GM03348 (cell line): ENCODE results near the gene ANXA6.

Experiments used
- DNase-seq: peaks from one replicate; pipeline ENCODE4 v3.0.0; 2012; ENCODE audit warnings: low spot score

ANXA6 gene

DNA sequence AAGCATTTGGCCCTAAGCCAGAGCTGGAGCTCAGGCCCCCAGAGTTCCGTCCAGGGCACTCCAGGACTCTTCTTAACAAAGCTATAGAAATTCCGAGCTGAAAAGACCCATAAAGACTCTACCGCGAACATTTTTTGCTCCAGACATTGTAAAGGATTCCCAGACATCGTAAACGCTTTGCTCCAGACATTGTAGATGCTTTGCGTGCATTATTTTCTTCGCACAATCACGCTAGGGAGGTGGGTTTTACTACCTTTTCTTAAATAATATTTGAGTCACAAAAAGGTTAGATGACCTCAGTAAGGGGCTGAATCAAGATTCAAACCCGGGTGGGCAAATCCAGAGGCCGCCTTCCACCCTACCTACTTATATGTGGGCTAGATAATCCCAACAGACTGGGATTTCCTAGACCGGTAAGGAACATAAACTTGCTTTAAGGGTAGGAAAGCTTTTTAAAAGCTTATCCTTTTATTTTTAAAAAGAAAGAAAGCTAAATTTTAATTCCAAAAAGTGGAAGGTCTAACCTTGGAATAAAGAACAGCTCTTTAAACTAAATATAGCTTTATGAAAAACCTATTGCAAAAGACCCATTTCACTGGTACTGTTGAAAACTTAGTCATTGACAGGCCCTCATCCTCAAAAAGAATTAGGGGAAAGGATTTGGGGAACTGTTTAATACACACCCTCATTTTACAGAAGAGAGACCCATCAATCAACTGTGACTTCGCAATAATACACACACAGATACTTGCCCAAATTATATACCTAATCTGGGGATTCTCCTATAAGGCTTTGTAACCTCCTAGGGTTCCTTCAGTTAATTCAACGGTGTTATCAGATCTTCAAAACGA lies 75.9 kb downstream of the ANXA6 start:
- no peak for DNase-seq

GRCh38 chr5:151080613-151081430 lies 76.8 kb downstream of the ANXA6 start, which contains the start of gene TNIP1:
TNIP1 (minus strand) TSS chr5:151081034; CDS start chr5:151065095, 15,939 bp downstream.
- peak; percentile 100 for DNase-seq

- DNase-seq = peak; percentile 32
Measured at GRCh38 chr5:151079838-151080612, 77.6 kb downstream of the ANXA6 start.

GRCh38 chr5:151078490-151079262 lies 78.9 kb downstream of the ANXA6 start:
- no peak for DNase-seq

- DNase-seq = no peak
Measured at GRCh38 chr5:151077967-151078366, 79.6 kb downstream of the ANXA6 start.

- DNase-seq = no peak
Measured at GRCh38 chr5:151077419-151077818, 80.2 kb downstream of the ANXA6 start.

DNA sequence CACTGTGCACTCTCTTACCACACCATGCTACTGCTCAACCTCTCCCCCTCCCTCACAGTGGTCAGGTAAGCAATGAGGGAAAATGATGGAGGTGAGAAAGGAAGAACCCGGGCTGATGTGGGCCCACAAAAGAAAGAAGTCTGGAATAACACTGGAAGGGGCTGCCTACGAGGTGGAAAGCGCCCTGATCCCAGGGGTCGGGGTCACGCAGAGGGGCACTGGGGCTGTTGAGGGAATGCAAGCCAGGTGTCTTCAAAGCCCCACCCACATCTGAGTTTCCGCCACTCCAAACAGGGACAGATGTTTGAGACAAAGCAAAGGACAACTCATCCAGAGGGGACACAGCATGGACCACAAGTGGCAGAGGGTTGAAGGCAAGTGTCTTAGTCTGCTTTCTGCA lies 81.0 kb downstream of the ANXA6 start:
- no peak for DNase-seq

DNA sequence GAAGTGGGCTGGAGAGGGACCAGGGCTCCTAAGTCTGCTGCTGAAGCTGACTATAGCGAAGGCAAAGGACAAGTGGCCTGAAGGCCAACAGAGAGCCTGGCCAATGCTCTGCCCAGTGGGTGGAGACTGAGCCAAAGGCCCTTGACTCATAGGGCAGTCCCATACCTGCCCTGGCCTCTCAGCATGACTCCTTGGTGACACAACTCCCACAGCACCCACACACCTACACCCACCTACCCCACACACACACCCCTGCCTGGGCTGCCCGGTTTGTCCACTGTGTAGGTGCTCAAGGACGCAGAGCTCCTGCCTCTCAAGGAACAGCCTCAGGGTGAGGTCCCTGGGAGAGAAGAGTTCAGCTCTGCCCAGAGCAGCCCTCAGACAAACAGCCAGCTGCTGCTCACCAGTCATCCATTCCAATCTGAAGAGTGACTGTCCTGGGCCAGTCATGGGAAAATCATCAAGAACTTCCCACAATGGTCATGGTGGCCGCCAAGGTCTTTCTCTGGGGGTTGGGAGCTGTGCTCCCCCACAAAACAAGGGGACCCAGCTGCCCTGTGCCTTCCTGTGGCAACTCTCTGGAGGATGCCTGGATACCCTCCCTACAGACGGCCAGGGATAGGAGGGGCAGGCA lies 81.8 kb downstream of the ANXA6 start:
- DNase-seq = peak; percentile 43

DNA sequence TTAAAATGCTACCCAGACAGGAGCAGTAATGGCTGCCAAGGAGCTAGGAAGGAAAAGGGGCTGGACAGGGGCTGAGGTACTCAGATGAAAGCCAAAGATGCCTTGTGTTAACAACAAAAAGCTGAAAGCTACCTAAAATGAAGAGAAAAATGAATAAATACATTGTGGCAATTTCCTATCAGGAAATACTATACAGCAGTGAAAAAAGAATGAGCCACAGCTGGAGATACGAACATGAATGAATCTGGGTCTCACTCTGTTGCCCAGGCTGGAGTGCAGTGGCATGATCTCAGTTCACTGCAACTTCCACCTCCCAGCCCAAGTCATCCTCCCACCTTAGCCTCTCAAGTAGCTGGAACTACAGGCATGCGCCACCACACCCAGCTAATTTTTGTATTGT lies 83.0 kb downstream of the ANXA6 start:
- DNase-seq = no peak

DNA sequence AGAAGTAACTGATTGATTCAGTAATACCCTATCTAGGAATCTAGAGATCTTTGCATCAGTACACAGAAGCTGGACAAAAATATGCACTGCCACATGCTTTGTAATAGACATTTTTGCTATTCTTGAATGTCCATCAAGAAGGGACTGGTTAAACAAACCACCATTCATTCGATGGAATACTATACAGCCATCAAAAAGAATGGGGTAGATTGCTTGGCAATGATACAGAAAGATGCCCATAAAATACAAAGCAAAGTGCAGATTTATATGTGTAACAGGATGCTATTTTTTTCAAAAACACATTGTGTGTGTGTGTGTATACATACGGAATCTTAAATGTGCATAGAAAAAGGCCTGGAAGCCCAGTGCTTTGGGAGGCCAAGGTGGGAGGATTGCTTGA lies 84.3 kb downstream of the ANXA6 start:
- no peak for DNase-seq

- DNase-seq = peak; percentile 48
Measured at GRCh38 chr5:151072630-151073025, 85.0 kb downstream of the ANXA6 start.

DNA sequence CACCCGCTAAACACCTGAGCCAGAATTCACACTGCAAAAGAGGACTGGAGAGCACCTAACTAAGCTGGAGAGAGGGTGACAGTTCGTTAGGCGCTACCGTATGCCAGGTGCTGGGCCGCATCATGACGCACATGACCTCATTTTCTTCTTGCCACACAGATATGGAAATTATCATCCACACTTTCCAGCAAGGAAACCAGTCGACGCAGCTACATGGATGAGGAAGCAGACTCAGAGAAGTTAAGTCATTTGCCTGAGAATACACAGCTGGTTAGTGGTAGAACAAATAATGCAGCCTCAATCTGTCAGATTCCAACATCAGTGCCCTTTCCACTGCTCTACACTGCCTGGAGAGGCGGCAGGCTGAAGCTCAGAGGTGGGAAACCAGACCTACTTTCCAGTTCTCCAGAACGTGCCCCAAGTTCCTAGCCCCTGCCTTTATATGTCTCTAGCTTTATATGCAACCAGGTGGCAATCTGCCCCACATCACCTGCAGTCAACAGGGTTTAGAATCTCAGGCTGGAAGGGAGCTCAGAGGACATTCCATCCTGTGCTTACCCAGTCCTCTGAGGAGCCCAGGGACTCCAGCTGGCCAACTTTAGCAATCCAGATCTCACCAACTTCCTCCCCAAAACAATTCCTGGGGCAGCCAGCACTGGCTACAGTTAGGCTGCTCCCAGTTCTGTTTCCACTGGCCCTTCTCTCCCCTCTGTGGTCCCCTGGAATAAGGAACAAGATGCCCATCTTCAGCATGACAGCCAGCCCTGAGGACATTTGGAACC lies 85.5 kb downstream of the ANXA6 start:
- DNase-seq = peak; percentile 45

GRCh38 chr5:151071021-151071420 lies 86.6 kb downstream of the ANXA6 start:
- no peak for DNase-seq

DNA sequence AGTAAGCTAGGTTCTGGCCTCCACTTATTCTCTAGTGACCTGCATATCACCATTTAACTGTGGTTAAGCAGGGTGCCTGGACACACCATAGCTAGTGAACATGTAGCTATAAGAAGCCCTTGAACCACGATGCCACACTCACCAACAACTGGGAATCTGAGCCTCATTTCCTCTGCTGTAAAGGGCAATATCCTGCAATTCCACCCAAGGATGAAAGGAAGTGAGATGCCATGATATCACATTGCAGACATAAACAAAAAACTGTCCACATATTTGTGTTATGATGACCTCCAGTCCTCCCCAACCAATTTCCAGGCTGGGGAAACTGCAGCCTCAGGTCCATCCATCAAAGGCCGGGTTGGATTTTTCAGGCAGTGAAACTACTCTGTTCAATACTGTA lies 87.1 kb downstream of the ANXA6 start:
- no peak for DNase-seq

DNA sequence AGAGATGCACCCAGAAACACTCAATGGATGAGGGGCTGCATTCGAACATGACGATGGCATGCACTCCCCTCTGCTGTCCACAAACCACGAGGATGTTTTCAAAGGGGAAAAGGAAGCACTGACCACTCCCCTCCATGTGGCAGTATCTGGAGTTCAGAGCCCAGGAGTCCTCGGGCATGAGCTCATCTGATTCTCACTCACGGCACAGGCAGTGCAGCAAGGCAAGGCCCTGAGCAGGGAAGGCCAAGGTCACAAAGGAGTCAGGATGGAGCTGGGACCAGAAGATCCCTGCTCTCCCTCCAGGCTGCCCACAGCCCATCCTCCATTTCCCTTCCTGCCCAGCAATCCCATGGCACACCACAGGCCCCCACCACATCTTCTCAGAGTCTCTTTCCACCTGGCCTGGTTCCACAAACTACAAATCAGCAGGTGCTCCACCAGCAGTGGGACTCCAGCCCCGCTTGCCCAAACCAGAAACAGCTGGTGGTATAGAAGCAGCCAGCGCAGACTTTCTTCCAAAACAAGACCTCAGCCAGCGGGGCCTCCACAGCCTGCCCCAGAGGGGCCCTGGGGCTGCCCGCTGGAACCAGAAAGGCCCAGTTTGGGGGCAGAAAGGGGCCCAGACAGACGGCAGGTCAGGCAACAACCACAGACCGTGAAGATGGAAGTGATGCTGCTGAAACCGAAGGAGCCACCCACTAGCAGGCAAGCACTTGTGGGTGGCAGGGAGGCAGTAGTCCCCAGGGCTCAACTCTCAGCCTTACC lies 89.0 kb downstream of the ANXA6 start:
- peak; percentile 34 for DNase-seq

DNA sequence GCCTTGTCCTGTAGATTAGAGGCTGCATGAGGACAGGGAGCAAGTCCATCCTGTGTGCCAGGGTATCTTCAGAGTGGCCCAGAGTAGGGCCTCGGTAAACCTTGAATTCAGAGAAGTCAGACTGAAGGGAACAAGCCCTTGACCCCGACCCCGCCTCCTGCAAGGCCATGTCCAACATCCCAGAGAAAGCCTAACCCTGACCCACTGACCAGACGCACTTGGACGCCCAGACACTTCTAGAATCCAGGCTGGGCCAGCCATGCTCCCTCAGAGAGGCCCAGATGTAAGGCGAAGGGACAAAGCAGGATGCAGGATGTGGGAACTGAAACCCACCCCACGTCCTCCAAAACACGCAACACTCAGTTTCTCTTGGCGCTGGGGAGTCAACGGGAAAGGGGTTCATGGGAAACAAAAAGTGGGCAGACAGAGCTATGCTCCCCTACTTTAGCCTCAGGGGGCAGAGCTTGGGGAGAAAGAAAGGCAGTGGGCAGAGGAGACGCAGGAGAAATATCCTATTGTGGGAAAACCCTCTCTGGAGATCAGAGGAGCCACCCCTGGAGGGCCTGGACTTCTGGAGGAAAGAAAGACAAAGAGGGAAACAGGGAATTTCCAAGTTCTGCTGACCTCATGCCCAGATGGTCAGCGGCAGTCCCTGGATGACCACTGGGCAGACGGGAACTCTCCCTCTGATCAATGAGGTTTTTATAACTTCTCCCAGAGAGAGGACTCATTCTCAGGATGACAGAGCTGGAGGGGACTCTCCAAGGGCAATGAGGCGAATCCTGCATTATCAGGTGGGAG lies 89.7 kb downstream of the ANXA6 start:
- DNase-seq = no peak

DNA sequence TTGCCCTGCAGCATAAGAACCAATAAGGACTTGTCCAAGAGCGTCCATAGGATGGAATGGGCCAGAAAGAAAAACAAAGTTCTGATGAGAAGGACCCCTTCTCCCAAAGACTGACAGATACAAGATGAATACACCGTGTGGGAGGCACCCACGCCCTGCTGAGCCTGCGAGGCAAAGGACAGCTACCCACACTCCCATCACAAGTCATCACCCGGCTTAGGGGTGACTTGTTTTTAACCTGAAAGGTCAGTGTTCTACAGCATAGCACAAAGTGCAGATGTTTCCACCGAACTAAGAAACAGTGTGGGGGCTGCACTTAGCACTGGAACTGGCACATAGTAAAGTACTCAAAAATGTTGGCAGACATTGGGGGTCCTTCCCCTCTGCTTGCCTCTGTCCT lies 90.7 kb downstream of the ANXA6 start:
- DNase-seq = no peak

DNA sequence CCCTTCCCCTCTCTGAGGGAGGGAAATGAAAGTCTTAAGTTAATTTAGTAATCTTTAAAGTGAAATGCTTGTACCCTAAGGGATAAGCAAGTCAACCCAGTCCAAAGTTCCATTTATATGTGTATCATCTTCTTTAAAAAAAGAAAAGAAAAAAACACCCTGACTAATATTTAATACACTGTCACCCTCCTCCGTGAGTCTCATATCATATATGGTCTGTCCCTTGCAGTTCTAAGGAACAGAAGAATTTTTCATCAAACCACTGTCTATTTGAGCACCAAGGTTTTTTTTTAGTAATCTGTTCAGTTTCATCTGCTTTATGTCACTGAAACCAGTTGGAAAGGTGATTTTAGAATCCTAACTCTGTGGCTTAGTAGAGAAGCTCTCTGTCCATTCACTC lies 92.0 kb downstream of the ANXA6 start:
- no peak for DNase-seq
